Uterus (tissue), 4 donors: ENCODE results near the gene PDPN. TPM values are rescaled to one million over a fixed set of nuclear protein-coding genes. Genes with fewer than 3 reads are reported as not detected.

Source experiments
- DNase-seq, 2 donors: peaks; one replicate each; pipeline ENCODE4 v3.0.0-alpha.2; 2019 to 2020
- H3K27ac ChIP-seq, 2 donors: fragments of 200-600 bp; sonication (generic); 1 replicate in 1 of 2; 2 replicates in 1 of 2; pipeline ENCODE4 v1.5.1; 2016 to 2018
- H3K27me3 ChIP-seq, 2 donors: fragments of 200-600 bp; sonication (generic); one replicate each; pipeline ENCODE4 v1.5.1; 2018 to 2019; ENCODE audit warnings: control low read depth in 1 of 2
- H3K36me3 ChIP-seq, 2 donors: fragments of 200-600 bp; sonication (generic); one replicate each; pipeline ENCODE4 v1.5.1; 2019; ENCODE audit warnings: control low read depth in 1 of 2
- H3K4me1 ChIP-seq, 2 donors: fragments of 200-600 bp; sonication (generic); one replicate each; pipeline ENCODE4 v1.5.1; 2018 to 2019; ENCODE audit warnings: control low read depth in 1 of 2
- H3K4me3 ChIP-seq, 2 donors: fragments of 200-600 bp; sonication (generic); 1 replicate in 1 of 2; 2 replicates in 1 of 2; pipeline ENCODE4 v1.5.1; 2018 to 2019; ENCODE audit warnings: mild to moderate bottlenecking in 1 of 2
- H3K9me3 ChIP-seq, 2 donors: fragments of 200-600 bp; sonication (generic); one replicate each; pipeline ENCODE4 v1.5.1; 2019; ENCODE audit warnings: control low read depth in 1 of 2
- CTCF ChIP-seq, 4 experiments: fragments of 200-600 bp in 2 of 4; fragments of 450-650 bp in 2 of 4; sonication (generic) in 2 of 4; IDR thresholded peaks; one replicate each; pipeline ENCODE4 v1.5.1; 2016 to 2019; ENCODE audit warnings: antibody characterized with exemption in 4 of 4, mild to moderate bottlenecking in 2 of 4, moderate library complexity in 1 of 4
- POLR2A ChIP-seq, 2 donors: fragments of 450-650 bp; IDR thresholded peaks; one replicate each; pipeline ENCODE4 v1.6.1; 2016; ENCODE audit warnings: antibody characterized with exemption in 2 of 2, mild to moderate bottlenecking in 1 of 2, moderate library complexity in 1 of 2
- intact Hi-C: fragments of 100-400 bp; cut with DNase I; formaldehyde crosslinking; loops from one replicate; pipeline ENCODE4 v1.15.1; 2023; ENCODE audit warnings: low total_unique reads
- small RNA-seq: library from RNA; depleted of rRNA; stranded (forward); fragments of <200 nt; gene quantifications from one replicate; pipeline ENCODE3, GENCODE V24; 2016
- total RNA-seq, 4 donors: library from RNA; depleted of rRNA in 3 of 4; stranded (reverse); fragments of >200 nt in 3 of 4; gene quantifications; one replicate each; pipeline versions ENCODE4 v1.1.0 to v1.2.4, GENCODE V29; 2014 to 2023
- donor health status: DM: yes; HTN: yes; CAD: no.

Gene PDPN
- total RNA-seq, 4 donors from 2014 or later: 17.7 to 50.0 (median 30.7) TPM

GRCh38 chr1:13664451-13664850 lies 80.8 kb downstream of the PDPN start:
- Histone ChIP-seq H3K36me3 (no peaks in the 10 kb centered on the region), H3K27ac (no peak overlapping the region), H3K4me1 (no peaks in the 10 kb centered on the region), H3K9me3 (no peaks in the 10 kb centered on the region), H3K4me3 (no peak overlapping the region), H3K27me3 (no peaks in the 10 kb centered on the region)
- DNase-seq: no peak
- intact Hi-C loops: no loop called here
- no peak for TF ChIP-seq CTCF (IDR thresholded peaks at IDR 0.05)
- TF ChIP-seq POLR2A (IDR thresholded peaks at IDR 0.05): no peak

- Histone ChIP-seq H3K4me3 (no peak overlapping the region), H3K9me3 (no peaks in the 10 kb centered on the region), H3K4me1 (no peaks in the 10 kb centered on the region), H3K27ac (no peak overlapping the region), H3K27me3 (no peaks in the 10 kb centered on the region), H3K36me3 (no peaks in the 10 kb centered on the region)
- intact Hi-C loops: loop anchor here (5.0 kb wide), 1 partner anchor 296 kb away; no protein-coding TSS in a partner anchor
- DNase-seq: no peak
- TF ChIP-seq POLR2A (IDR thresholded peaks at IDR 0.05) (no peak), CTCF (IDR thresholded peaks at IDR 0.05) (no peak)
These were observed 82.7 kb downstream of the PDPN start for GRCh38 chr1:13666317-13666716.

Small RNA genes lying within 50 kb of the gene (small RNA-seq; reads per million reads assigned to genes)
- gene RNA5SP41: not detected

Other genes starting within 250 kb of the PDPN start
- gene PRAMEF14, start 236.7 kb upstream of the PDPN start, total RNA-seq: not detected
- not detected for gene PRAMEF19, start 211.9 kb upstream of the PDPN start, total RNA-seq
- gene PRAMEF17, start 194.2 kb upstream of the PDPN start, total RNA-seq: not detected
- gene PRAMEF20, start 173.4 kb upstream of the PDPN start, total RNA-seq: not detected
- gene LRRC38, start 69.8 kb upstream of the PDPN start, total RNA-seq: not detected
- gene PRDM2, start 116.4 kb downstream of the PDPN start, total RNA-seq: 10 to 100 TPM; 13.1 to 72.8 (median 37.0) TPM